Measurements from ENCODE around the gene PDE5A.

PDE5A gene

DNA sequence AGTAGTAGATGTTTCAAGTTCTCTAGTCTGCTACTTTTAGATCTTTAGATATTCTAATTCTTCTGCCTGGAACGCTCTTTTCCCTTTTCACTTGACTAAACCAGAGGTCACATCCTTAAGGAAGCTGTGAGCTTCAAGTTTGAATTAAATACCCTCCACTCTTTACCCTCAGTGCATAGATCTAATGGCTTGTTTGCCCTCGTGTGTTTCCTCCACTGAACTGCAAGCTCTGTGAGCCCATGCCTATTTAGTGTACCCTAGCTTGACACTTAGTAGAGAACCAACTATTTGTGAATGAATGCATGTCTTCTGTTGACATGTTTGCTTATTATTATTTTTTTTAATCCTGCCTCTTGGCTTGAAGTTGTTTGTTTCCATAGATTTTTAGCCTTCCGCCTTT, 138.3 kb downstream of the PDE5A start:
- CTCF ChIA-PET, result interaction anchor here (0.7 to 2.8 kb wide), 13 partner anchors 10 to 566 kb away, joined by 3 to 13 read pairs (median 4); no protein-coding TSS in a partner anchor
- DNase-seq (ENCODE audit: low read depth, low spot score), result no peak
- TF ChIP-seq CTCF (IDR thresholded peaks at IDR 0.05; ENCODE audit: insufficient read depth, low read length, missing control alignments), result peak; percentile 32
- POLR2A ChIA-PET, result no interaction called here
- H3K4me3 ChIP-seq (ENCODE audit: low read depth, low read length), result no peak overlapping the region

GRCh38 chr4:119489305-119489704, 139.3 kb downstream of the PDE5A start:
- ChIA-PET POLR2A (no interaction called here), CTCF (interaction anchor here (1.1 to 2.8 kb wide), 7 partner anchors 8 to 567 kb away, joined by 3 to 13 read pairs (median 4); no protein-coding TSS in a partner anchor)
- no peak overlapping the region for H3K4me3 ChIP-seq (ENCODE audit: low read depth, low read length)
- no peak for DNase-seq (ENCODE audit: low read depth, low spot score)
- TF ChIP-seq CTCF (IDR thresholded peaks at IDR 0.05; ENCODE audit: insufficient read depth, low read length, missing control alignments), result no peak

- no peak for DNase-seq (ENCODE audit: low read depth, low spot score)
- ChIA-PET POLR2A (no interaction called here), CTCF (interaction anchor here (1.1 kb wide), 1 partner anchor 10 kb away, joined by 4 read pairs; no protein-coding TSS in a partner anchor)
- no peak overlapping the region for H3K4me3 ChIP-seq (ENCODE audit: low read depth, low read length)
- TF ChIP-seq CTCF (IDR thresholded peaks at IDR 0.05; ENCODE audit: insufficient read depth, low read length, missing control alignments), result no peak
These were observed 148.3 kb downstream of the PDE5A start for GRCh38 chr4:119480331-119480730.

DNA sequence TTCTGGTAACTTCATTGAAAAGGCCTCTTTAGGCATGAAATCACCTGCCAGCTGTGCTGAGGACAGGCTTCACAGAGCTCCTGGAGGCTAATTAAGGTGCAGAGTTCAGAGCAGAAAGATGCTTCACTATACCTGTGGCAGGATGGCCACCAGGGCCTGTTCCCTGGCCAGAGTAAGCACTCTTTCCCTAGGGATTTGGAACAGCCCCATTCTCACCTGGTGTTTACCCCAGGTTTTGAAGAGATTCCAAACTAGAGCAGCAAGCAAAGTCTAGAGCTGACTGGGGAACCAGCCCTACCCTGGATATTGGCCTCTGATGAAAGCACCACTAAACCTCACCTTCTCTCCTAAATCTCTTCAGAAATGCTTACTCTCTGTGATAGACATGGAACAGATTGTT, 148.8 kb downstream of the PDE5A start:
- CTCF ChIA-PET, result no interaction called here
- no peak overlapping the region for H3K4me3 ChIP-seq (ENCODE audit: low read depth, low read length)
- no peak for TF ChIP-seq CTCF (IDR thresholded peaks at IDR 0.05; ENCODE audit: insufficient read depth, low read length, missing control alignments)
- POLR2A ChIA-PET, result no interaction called here
- no peak for DNase-seq (ENCODE audit: low read depth, low spot score)

DNA sequence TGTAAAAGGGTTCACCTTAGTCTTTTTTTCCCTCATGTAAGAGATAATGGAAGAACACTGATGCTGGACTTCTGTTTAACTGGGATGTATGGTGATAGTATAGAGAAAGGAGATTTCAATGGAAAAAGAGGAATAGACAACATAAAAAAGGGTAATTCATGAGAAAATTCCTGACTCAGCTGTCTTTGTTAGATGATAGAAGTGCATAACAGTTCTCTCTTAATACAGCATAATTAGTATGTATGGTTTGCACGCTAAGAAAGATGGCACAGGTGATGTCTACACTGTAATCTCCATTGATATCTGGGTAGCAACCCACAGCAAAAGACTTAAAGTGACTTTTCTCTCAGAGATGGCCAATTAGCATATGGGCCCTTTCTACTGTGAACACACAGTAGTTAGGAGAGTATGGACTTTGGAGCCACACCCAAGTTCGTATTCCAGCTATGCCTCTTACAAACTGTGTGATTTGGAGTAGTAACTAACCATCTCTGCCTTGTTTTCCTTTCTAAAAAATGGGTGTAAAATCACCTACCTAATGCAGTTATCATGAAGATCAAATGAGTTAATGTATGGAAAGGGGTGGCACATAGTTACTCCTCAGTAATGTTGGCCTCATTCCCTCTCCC, 149.3 kb downstream of the PDE5A start:
- DNase-seq (ENCODE audit: low read depth, low spot score), result no peak
- POLR2A ChIA-PET, result no interaction called here
- CTCF ChIA-PET, result interaction anchor here (2.8 kb wide), 1 partner anchor 13 kb away, joined by 13 read pairs; no protein-coding TSS in a partner anchor
- no peak overlapping the region for H3K4me3 ChIP-seq (ENCODE audit: low read depth, low read length)
- no peak for TF ChIP-seq CTCF (IDR thresholded peaks at IDR 0.05; ENCODE audit: insufficient read depth, low read length, missing control alignments)

DNA sequence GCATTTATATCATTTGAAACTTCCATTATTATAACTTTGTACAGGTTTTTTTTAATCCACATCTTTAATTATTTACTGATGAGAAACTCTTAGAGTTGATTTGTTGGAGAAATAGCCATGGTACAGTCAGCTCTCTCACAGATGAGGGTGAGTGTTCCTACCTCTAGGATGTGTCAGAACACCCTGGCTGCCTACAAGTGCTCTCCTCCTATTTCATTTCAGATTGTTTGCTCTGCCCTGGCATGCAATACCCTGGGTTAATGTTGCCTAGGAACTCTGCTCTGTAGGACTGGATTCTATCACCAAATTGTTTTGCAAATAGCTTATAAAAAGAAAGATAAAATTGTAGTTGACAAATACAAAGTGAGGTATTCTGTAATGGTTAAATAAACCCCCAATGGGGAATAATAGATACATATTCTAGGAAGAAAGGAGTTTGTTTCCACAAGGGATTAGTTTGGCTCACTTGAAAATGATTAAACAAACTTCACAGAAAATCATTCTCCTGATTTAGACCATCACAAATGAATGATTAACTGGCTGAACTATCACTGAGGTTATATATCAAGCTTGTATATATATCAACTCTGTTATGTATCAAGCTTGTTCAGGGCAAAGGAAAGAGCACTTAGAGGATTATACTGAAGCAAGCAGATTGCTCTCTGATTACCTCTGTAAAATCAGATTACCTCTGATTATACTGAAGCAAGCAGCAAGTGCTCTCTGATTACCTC, 150.0 kb downstream of the PDE5A start:
- CTCF ChIA-PET, result interaction anchor here (0.7 to 2.8 kb wide), 4 partner anchors 11 to 165 kb away, joined by 3 to 13 read pairs (median 4); no protein-coding TSS in a partner anchor
- TF ChIP-seq CTCF (IDR thresholded peaks at IDR 0.05; ENCODE audit: insufficient read depth, low read length, missing control alignments), result no peak
- DNase-seq (ENCODE audit: low read depth, low spot score), result no peak
- POLR2A ChIA-PET, result no interaction called here
- no peak overlapping the region for H3K4me3 ChIP-seq (ENCODE audit: low read depth, low read length)
